Measurements from ENCODE around the gene EXOSC5. TPM values are rescaled to one million over a fixed set of nuclear protein-coding genes. Genes with fewer than 3 reads are reported as not detected.
"Not testable (repeated sequence)": the region's sequence is repeated elsewhere in the genome, so short reads cannot be mapped to it uniquely, and the experiment has no call there.

EXOSC5 gene
- total RNA-seq, 4 donors from 2014 or later: 14.0 to 21.3 (median 19.8) TPM

- Histone ChIP-seq H3K36me3 (peaks cover 0 to 58% (median 5%) of the 10 kb centered on the region in 3 donors), H3K27ac (no peak overlapping the region), H3K9me3 (no peaks in the 10 kb centered on the region), H3K27me3 (no peaks in the 10 kb centered on the region), H3K4me1 (peaks cover 0 to 23% (median 0%) of the 10 kb centered on the region in 4 donors), H3K4me3 (no peak overlapping the region)
- no peak for DNase-seq (ENCODE audit: low spot score in 2 of 2)
- no peak for TF ChIP-seq EP300 (IDR thresholded peaks at IDR 0.05)
- TF ChIP-seq CTCF (IDR thresholded peaks at IDR 0.05): no peak
- no peak for TF ChIP-seq POLR2A (IDR thresholded peaks at IDR 0.05)
- 93 to 95% methylated on average over 19 of the region's 19 CpGs for WGBS, 2 donors
Observed at GRCh38 chr19:41435936-41436673, 38.9 kb upstream of the EXOSC5 start.

- peaks cover 0 to 27% (median 0%) of the 10 kb centered on the region in 4 donors for H3K4me1 ChIP-seq
- DNase-seq (ENCODE audit: low spot score in 2 of 2); H3K27me3 ChIP-seq; H3K27ac ChIP-seq; H3K9me3 ChIP-seq; H3K4me3 ChIP-seq: not testable (repeated sequence)
- H3K36me3 ChIP-seq: peaks cover 0 to 65% (median 5%) of the 10 kb centered on the region in 3 donors
- whole genome bisulfite sequencing, 2 donors: 95 to 98% methylated on average over 11 of the region's 11 CpGs
Observed at GRCh38 chr19:41435376-41435775, 38.2 kb upstream of the EXOSC5 start.

- H3K27me3 ChIP-seq: no peaks in the 10 kb centered on the region
- H3K27ac ChIP-seq: no peak overlapping the region
- peaks cover 0 to 71% (median 5%) of the 10 kb centered on the region in 3 donors for H3K36me3 ChIP-seq
- TF ChIP-seq POLR2A (IDR thresholded peaks at IDR 0.05): no peak
- TF ChIP-seq CTCF (IDR thresholded peaks at IDR 0.05): no peak
- TF ChIP-seq EP300 (IDR thresholded peaks at IDR 0.05): no peak
- H3K4me3 ChIP-seq: no peak overlapping the region
- H3K9me3 ChIP-seq: no peaks in the 10 kb centered on the region
- peaks cover 0 to 21% (median 0%) of the 10 kb centered on the region in 4 donors for H3K4me1 ChIP-seq
- 70 to 74% methylated on average over 5 of the region's 5 CpGs for WGBS, 2 donors
- DNase-seq (ENCODE audit: low spot score in 2 of 2): no peak
Observed at GRCh38 chr19:41434450-41434849, 37.3 kb upstream of the EXOSC5 start.

- no peak for DNase-seq (ENCODE audit: low spot score in 2 of 2)
- 84 to 85% methylated on average over 18 of the region's 18 CpGs for WGBS, 2 donors
- no peaks in the 10 kb centered on the region for H3K27me3 ChIP-seq
- peaks cover 0 to 17% (median 6%) of the 10 kb centered on the region in 4 donors for H3K4me1 ChIP-seq
- H3K4me3 ChIP-seq: no peak overlapping the region
- H3K9me3 ChIP-seq: no peaks in the 10 kb centered on the region
- peaks cover 0 to 79% (median 5%) of the 10 kb centered on the region in 3 donors for H3K36me3 ChIP-seq
- peak overlapping the region in 1 of 4 donors; percentile 36 for H3K27ac ChIP-seq
- no peak for TF ChIP-seq CTCF (IDR thresholded peaks at IDR 0.05)
- TF ChIP-seq POLR2A (IDR thresholded peaks at IDR 0.05): no peak
- no peak for TF ChIP-seq EP300 (IDR thresholded peaks at IDR 0.05)
Observed at GRCh38 chr19:41433171-41433570, 36.0 kb upstream of the EXOSC5 start.

- Histone ChIP-seq H3K4me1 (peaks cover 0 to 30% (median 11%) of the 10 kb centered on the region in 4 donors), H3K9me3 (no peaks in the 10 kb centered on the region), H3K27me3 (no peaks in the 10 kb centered on the region), H3K4me3 (no peak overlapping the region), H3K36me3 (peaks cover 0 to 64% (median 5%) of the 10 kb centered on the region in 3 donors), H3K27ac (peak overlapping the region in 2 of 4 donors; percentile 19 to 69)
- whole genome bisulfite sequencing, 2 donors: 61 to 68% methylated on average over 19 to 23 of the region's 23 CpGs
- TF ChIP-seq POLR2A (IDR thresholded peaks at IDR 0.05) (no peak), CTCF (IDR thresholded peaks at IDR 0.05) (peak in 3 of 5 experiments; percentile 8 to 20 (median 15)), EP300 (IDR thresholded peaks at IDR 0.05) (peak in 1 of 2 donors; percentile 12)
- DNase-seq (ENCODE audit: low spot score in 2 of 2): no peak
Observed at GRCh38 chr19:41431426-41432386, 34.5 kb upstream of the EXOSC5 start.
